Spleen (tissue), 11 donors: Measurements from ENCODE around the gene PRR35. TPM values are rescaled to one million over a fixed set of nuclear protein-coding genes. Genes with fewer than 3 reads are reported as not detected.

Experiments used
- DNase-seq: peaks from one replicate; pipeline ENCODE4 v3.0.0-alpha.2; 2020
- H3K27ac ChIP-seq, 8 donors: fragments of 200-600 bp; sonication (generic) in 7 of 8; 1 replicate in 4 of 8; 2 replicates in 4 of 8; pipeline versions ENCODE4 v1.5.0 to v1.8.0; 2016 to 2021; ENCODE audit warnings: inconsistent platforms in 4 of 8, mild to moderate bottlenecking in 4 of 8, moderate library complexity in 1 of 8
- H3K27me3 ChIP-seq, 7 donors: fragments of 200-600 bp; sonication (generic) in 6 of 7; replicated peaks in 1 of 7; 1 replicate in 4 of 7; 2 replicates in 3 of 7; pipeline versions ENCODE4 v1.5.0 to v1.8.0; 2016 to 2021; ENCODE audit warnings: inconsistent platforms in 3 of 7, mild to moderate bottlenecking in 1 of 7
- H3K36me3 ChIP-seq, 6 donors: fragments of 200-600 bp; sonication (generic) in 5 of 6; 1 replicate in 4 of 6; 2 replicates in 2 of 6; pipeline versions ENCODE4 v1.5.0 to v1.8.0; 2016 to 2021; ENCODE audit warnings: inconsistent platforms in 2 of 6
- H3K4me1 ChIP-seq, 6 donors: fragments of 200-600 bp; sonication (generic) in 5 of 6; 1 replicate in 3 of 6; 2 replicates in 3 of 6; pipeline versions ENCODE4 v1.5.0 to v1.8.0; 2016 to 2021; ENCODE audit warnings: inconsistent platforms in 3 of 6
- H3K4me3 ChIP-seq, 8 donors: fragments of 200-600 bp; sonication (generic) in 7 of 8; 1 replicate in 4 of 8; 2 replicates in 4 of 8; pipeline versions ENCODE4 v1.5.0 to v1.8.0; 2016 to 2021; ENCODE audit warnings: inconsistent platforms in 4 of 8, mild to moderate bottlenecking in 4 of 8, moderate library complexity in 2 of 8
- H3K9me3 ChIP-seq, 8 donors: fragments of 200-600 bp; sonication (generic) in 7 of 8; 1 replicate in 4 of 8; 2 replicates in 4 of 8; pipeline versions ENCODE4 v1.5.0 to v1.8.0; 2016 to 2021; ENCODE audit warnings: inconsistent platforms in 4 of 8
- CTCF ChIP-seq, 11 experiments: fragments of 200-600 bp in 7 of 11; fragments of 450-650 bp in 4 of 11; sonication (generic) in 4 of 11; IDR thresholded peaks in 8 of 11; conservative IDR thresholded peaks in 3 of 11; 1 replicate in 7 of 11; 2 replicates in 4 of 11; pipeline versions ENCODE4 v1.4.0 to v1.8.0; 2016 to 2021; ENCODE audit warnings: antibody characterized with exemption in 11 of 11, inconsistent platforms in 4 of 11, mild to moderate bottlenecking in 1 of 11
- POLR2A ChIP-seq, 3 donors: fragments of 450-650 bp; IDR thresholded peaks; one replicate each; pipeline ENCODE4 v1.5.1; 2017; ENCODE audit warnings: antibody characterized with exemption in 3 of 3, mild to moderate bottlenecking in 1 of 3
- POLR2AphosphoS5 ChIP-seq, 3 donors: sonication (generic); formaldehyde crosslinking; IDR thresholded peaks; one replicate each; pipeline ENCODE4 v1.5.1; 2017; ENCODE audit warnings: antibody characterized with exemption in 3 of 3
- WGBS, 5 donors: extraction: QIAGEN DNeasy Blood & Tissue Kit in 3 of 5; methylation state at CpG; one replicate each; pipeline versions ENCODE4 v1.1.5 to v1.1.7; 2013 to 2018; 5-methylcytosine and 5-hydroxymethylcytosine counted together
- intact Hi-C: fragments of 100-400 bp; cut with DNase I; formaldehyde crosslinking; loops from one replicate; pipeline ENCODE4 v1.15.0; 2023; ENCODE audit warnings: low total_unique reads
- polyA plus RNA-seq, 3 donors: library from polyadenylated mRNA; stranded (reverse); fragments of 200-250 nt; gene quantifications; one replicate each; pipeline ENCODE4 v1.2.1, GENCODE V29; 2013
- total RNA-seq, 7 donors: library from RNA; depleted of rRNA in 3 of 7; stranded (reverse); fragments of >200 nt in 3 of 7; fragmentation: NEBNext Ultra II Directional in 4 of 7; extraction: Animal tissue kit (Norgen Biotek cat#: 25700) in 4 of 7; gene quantifications; one replicate each; pipeline versions ENCODE4 v1.1.0 to v1.2.1, GENCODE V29; 2016 to 2021
- donor health status: healthy with polysubstance abuse.
- donor health status: DM: no; HTN: no; CAD: no; lungs with moderate emphysema.
- donor health status: DM: no; HTN: no; CAD: no.
- donor health status: Bipolar disorder and iron deficiency.
- donor health status: healthy.
- donor health status: DM: no; HTN: no; CAD: no.
- donor health status: DM: yes; HTN: yes; CAD: no.

PRR35 gene
- total and polyA plus RNA-seq, 10 donors: not detected

GRCh38 chr16:523097-523741 is 37.0 kb upstream of the PRR35 start:
- intact Hi-C loops: no loop called here
- H3K4me1 ChIP-seq: peaks cover 16 to 49% (median 34%) of the 10 kb centered on the region in 6 donors
- peaks cover 0 to 35% (median 23%) of the 10 kb centered on the region in 6 donors for H3K36me3 ChIP-seq
- DNase-seq: no peak
- no peak overlapping the region for H3K27ac ChIP-seq
- no peaks in the 10 kb centered on the region for H3K27me3 ChIP-seq
- 88 to 92% (median 90%) methylated on average over 22 of the region's 22 CpGs for WGBS, 5 donors
- H3K4me3 ChIP-seq: no peak overlapping the region
- TF ChIP-seq CTCF (IDR thresholded peaks at IDR 0.05 in 8 of 11, conservative IDR thresholded peaks at IDR 0.05 in 3 of 11): no peak
- peak; percentile 23 to 68 (median 53) for TF ChIP-seq POLR2AphosphoS5 (IDR thresholded peaks at IDR 0.05)
- no peaks in the 10 kb centered on the region for H3K9me3 ChIP-seq

GRCh38 chr16:524274-525040 is 35.7 kb upstream of the PRR35 start:
- Histone ChIP-seq H3K4me3 (no peak overlapping the region), H3K9me3 (no peaks in the 10 kb centered on the region), H3K27me3 (no peaks in the 10 kb centered on the region), H3K27ac (peak overlapping the region in 2 of 8 donors; percentile 27 to 33), H3K36me3 (peaks cover 0 to 22% (median 15%) of the 10 kb centered on the region in 6 donors), H3K4me1 (peaks cover 25 to 61% (median 46%) of the 10 kb centered on the region in 6 donors)
- WGBS, 5 donors: 78 to 87% (median 81%) methylated on average over 17 to 24 of the region's 24 CpGs
- intact Hi-C loops: no loop called here
- no peak for DNase-seq
- TF ChIP-seq CTCF (IDR thresholded peaks at IDR 0.05 in 8 of 11, conservative IDR thresholded peaks at IDR 0.05 in 3 of 11) (no peak), POLR2AphosphoS5 (IDR thresholded peaks at IDR 0.05) (peak; percentile 35 to 55 (median 49))

- TF ChIP-seq POLR2A (IDR thresholded peaks at IDR 0.05): no peak
- TF ChIP-seq POLR2AphosphoS5 (IDR thresholded peaks at IDR 0.05): peak in 1 of 3 donors; percentile 54
- no peak for TF ChIP-seq CTCF (IDR thresholded peaks at IDR 0.05 in 8 of 11, conservative IDR thresholded peaks at IDR 0.05 in 3 of 11)
- no peaks in the 10 kb centered on the region for H3K9me3 ChIP-seq
- DNase-seq: no peak
- peak overlapping the region in 1 of 8 donors; percentile 100 for H3K27ac ChIP-seq
- peaks cover 31 to 68% (median 53%) of the 10 kb centered on the region in 6 donors for H3K4me1 ChIP-seq
- intact Hi-C loops: no loop called here
- 83 to 96% (median 90%) methylated on average over 8 of the region's 8 CpGs for WGBS, 5 donors
- no peak overlapping the region for H3K4me3 ChIP-seq
- H3K36me3 ChIP-seq: peaks cover 0 to 18% (median 9%) of the 10 kb centered on the region in 6 donors
- no peaks in the 10 kb centered on the region for H3K27me3 ChIP-seq
Observed at GRCh38 chr16:525123-525519, 35.1 kb upstream of the PRR35 start.
